Measurements from ENCODE around the gene SPPL2B. TPM values are rescaled to one million over a fixed set of nuclear protein-coding genes. Genes with fewer than 3 reads are reported as not detected.

SPPL2B gene
- total RNA-seq, 1 donor from 2014 or later = 36.1 TPM

- Histone ChIP-seq H3K4me3 (ENCODE audit: low read depth, low read length) (no peak overlapping the region), H3K27me3 (ENCODE audit: control insufficient read depth, insufficient read depth, low read length) (peaks cover 59% of the 10 kb centered on the region), H3K36me3 (ENCODE audit: control insufficient read depth, insufficient read depth, low read length) (no peaks in the 10 kb centered on the region)
- no peak for TF ChIP-seq CTCF (IDR thresholded peaks at IDR 0.05; ENCODE audit: insufficient read depth, low read length, poor library complexity, severe bottlenecking)
- DNase-seq (ENCODE audit: low read depth) = no peak
Observed at GRCh38 chr19:2360833-2361232, 32.3 kb downstream of the SPPL2B start.

- no peak for TF ChIP-seq CTCF (IDR thresholded peaks at IDR 0.05; ENCODE audit: insufficient read depth, low read length, poor library complexity, severe bottlenecking)
- Histone ChIP-seq H3K36me3 (ENCODE audit: control insufficient read depth, insufficient read depth, low read length) (no peaks in the 10 kb centered on the region), H3K27me3 (ENCODE audit: control insufficient read depth, insufficient read depth, low read length) (peaks cover 59% of the 10 kb centered on the region), H3K4me3 (ENCODE audit: low read depth, low read length) (no peak overlapping the region)
- no peak for DNase-seq (ENCODE audit: low read depth)
Observed at GRCh38 chr19:2361246-2362045, 33.0 kb downstream of the SPPL2B start.

GRCh38 chr19:2362046-2362969 is 33.8 kb downstream of the SPPL2B start:
- DNase-seq (ENCODE audit: low read depth) = no peak
- no peaks in the 10 kb centered on the region for H3K36me3 ChIP-seq (ENCODE audit: control insufficient read depth, insufficient read depth, low read length)
- TF ChIP-seq CTCF (IDR thresholded peaks at IDR 0.05; ENCODE audit: insufficient read depth, low read length, poor library complexity, severe bottlenecking) = no peak
- H3K4me3 ChIP-seq (ENCODE audit: low read depth, low read length) = no peak overlapping the region
- H3K27me3 ChIP-seq (ENCODE audit: control insufficient read depth, insufficient read depth, low read length) = peaks cover 59% of the 10 kb centered on the region

GRCh38 chr19:2362970-2363300 is 34.5 kb downstream of the SPPL2B start:
- DNase-seq (ENCODE audit: low read depth) = no peak
- no peak for TF ChIP-seq CTCF (IDR thresholded peaks at IDR 0.05; ENCODE audit: insufficient read depth, low read length, poor library complexity, severe bottlenecking)
- H3K27me3 ChIP-seq (ENCODE audit: control insufficient read depth, insufficient read depth, low read length) = peaks cover 59% of the 10 kb centered on the region
- H3K36me3 ChIP-seq (ENCODE audit: control insufficient read depth, insufficient read depth, low read length) = no peaks in the 10 kb centered on the region
- no peak overlapping the region for H3K4me3 ChIP-seq (ENCODE audit: low read depth, low read length)

- no peak for DNase-seq (ENCODE audit: low read depth)
- no peak overlapping the region for H3K4me3 ChIP-seq (ENCODE audit: low read depth, low read length)
- H3K36me3 ChIP-seq (ENCODE audit: control insufficient read depth, insufficient read depth, low read length) = no peaks in the 10 kb centered on the region
- H3K27me3 ChIP-seq (ENCODE audit: control insufficient read depth, insufficient read depth, low read length) = peaks cover 56% of the 10 kb centered on the region
- TF ChIP-seq CTCF (IDR thresholded peaks at IDR 0.05; ENCODE audit: insufficient read depth, low read length, poor library complexity, severe bottlenecking) = no peak
Observed at GRCh38 chr19:2363419-2363818, 34.9 kb downstream of the SPPL2B start.

All from kidney epithelial cell (primary cell).